HEK293 (cell line): Measurements from ENCODE around the gene ADA.

Experiments used
- EGR2 ChIP-seq: fragments of 450-650 bp; formaldehyde crosslinking; IDR thresholded peaks from 2 replicates; pipeline ENCODE4 v1.5.1; 2016; ENCODE audit warnings: low read depth, missing biosample characterization, missing genetic modification characterization
- IKZF3 ChIP-seq: fragments of 450-650 bp; IDR thresholded peaks from 2 replicates; pipeline ENCODE4 v1.5.0; 2018; ENCODE audit warnings: missing biosample characterization, mild to moderate bottlenecking, missing genetic modification characterization, moderate library complexity
- MYNN ChIP-seq: fragments of 450-650 bp; formaldehyde crosslinking; IDR thresholded peaks from 2 replicates; pipeline ENCODE4 v1.5.1; 2016; ENCODE audit warnings: missing biosample characterization, missing genetic modification characterization, borderline replicate concordance
- SCRT1 ChIP-seq: fragments of 450-650 bp; formaldehyde crosslinking; IDR thresholded peaks from 2 replicates; pipeline ENCODE4 v1.5.1; 2016; ENCODE audit warnings: missing biosample characterization, missing genetic modification characterization, borderline replicate concordance
- SCRT2 ChIP-seq: fragments of 450-650 bp; formaldehyde crosslinking; IDR thresholded peaks from 2 replicates; pipeline ENCODE4 v1.5.1; 2016; ENCODE audit warnings: missing biosample characterization, missing genetic modification characterization
- SP3 ChIP-seq: fragments of 450-650 bp; formaldehyde crosslinking; IDR thresholded peaks from 2 replicates; pipeline ENCODE4 v1.5.1; 2016; ENCODE audit warnings: missing biosample characterization, missing genetic modification characterization
- YY1 ChIP-seq: fragments of 450-650 bp; formaldehyde crosslinking; IDR thresholded peaks from 2 replicates; pipeline ENCODE4 v1.5.1; 2018; ENCODE audit warnings: missing biosample characterization, missing genetic modification characterization
- ZEB2 ChIP-seq: fragments of 450-650 bp; formaldehyde crosslinking; IDR thresholded peaks from 2 replicates; pipeline ENCODE4 v1.5.1; 2016; ENCODE audit warnings: missing biosample characterization, missing genetic modification characterization
- ZFP3 ChIP-seq: fragments of 450-650 bp; formaldehyde crosslinking; IDR thresholded peaks from 2 replicates; pipeline ENCODE4 v1.5.1; 2016; ENCODE audit warnings: low read depth, missing biosample characterization, missing genetic modification characterization
- ZIC2 ChIP-seq: fragments of 450-650 bp; formaldehyde crosslinking; IDR thresholded peaks from 2 replicates; pipeline ENCODE4 v1.5.1; 2016; ENCODE audit warnings: missing biosample characterization, missing genetic modification characterization
- ZNF112 ChIP-seq: fragments of 450-650 bp; formaldehyde crosslinking; IDR thresholded peaks from 2 replicates; pipeline ENCODE4 v1.5.0; 2017; ENCODE audit warnings: missing biosample characterization, missing genetic modification characterization
- ZNF19 ChIP-seq: fragments of 450-650 bp; formaldehyde crosslinking; IDR thresholded peaks from 2 replicates; pipeline ENCODE4; 2016; ENCODE audit warnings: missing biosample characterization, missing genetic modification characterization, low read depth
- ZNF214 ChIP-seq: fragments of 450-650 bp; formaldehyde crosslinking; IDR thresholded peaks from 2 replicates; pipeline ENCODE4 v1.5.1; 2017; ENCODE audit warnings: missing biosample characterization, mild to moderate bottlenecking, missing genetic modification characterization, borderline replicate concordance
- ZNF248 ChIP-seq: fragments of 450-650 bp; formaldehyde crosslinking; IDR thresholded peaks from 2 replicates; pipeline ENCODE4 v1.5.1; 2017; ENCODE audit warnings: missing biosample characterization, missing genetic modification characterization
- ZNF404 ChIP-seq: fragments of 450-650 bp; formaldehyde crosslinking; IDR thresholded peaks from 2 replicates; pipeline ENCODE4 v1.5.1; 2017; ENCODE audit warnings: missing biosample characterization, missing genetic modification characterization
- ZNF561 ChIP-seq: fragments of 450-650 bp; IDR thresholded peaks from 2 replicates; pipeline ENCODE4 v1.5.1; 2018; ENCODE audit warnings: missing biosample characterization, missing genetic modification characterization, borderline replicate concordance
- ZNF654 ChIP-seq: fragments of 450-650 bp; formaldehyde crosslinking; IDR thresholded peaks from 2 replicates; pipeline ENCODE4 v1.5.1; 2016; ENCODE audit warnings: low read depth, missing biosample characterization, missing genetic modification characterization
- ZNF670 ChIP-seq: fragments of 450-650 bp; formaldehyde crosslinking; IDR thresholded peaks from 2 replicates; pipeline ENCODE4 v1.5.1; 2016; ENCODE audit warnings: missing biosample characterization, missing genetic modification characterization, low read depth
- ZNF777 ChIP-seq: fragments of 450-650 bp; formaldehyde crosslinking; IDR thresholded peaks from 2 replicates; pipeline ENCODE4 v1.5.1; 2017; ENCODE audit warnings: missing biosample characterization, missing genetic modification characterization, borderline replicate concordance
- ZNF791 ChIP-seq: fragments of 450-650 bp; formaldehyde crosslinking; IDR thresholded peaks from 2 replicates; pipeline ENCODE4 v1.5.1; 2016; ENCODE audit warnings: missing biosample characterization, missing genetic modification characterization
- TF ChIP-seq, protein P1 (sequence below): fragments of 450-650 bp; formaldehyde crosslinking; IDR thresholded peaks from 2 replicates; pipeline ENCODE4 v1.5.1; 2016; ENCODE audit warnings: missing biosample characterization, missing genetic modification characterization
- TF ChIP-seq, protein P2 (sequence below): fragments of 450-650 bp; formaldehyde crosslinking; IDR thresholded peaks from 2 replicates; pipeline ENCODE4; 2016; ENCODE audit warnings: missing biosample characterization, missing genetic modification characterization
- TF ChIP-seq, protein P3 (sequence below): fragments of 450-650 bp; formaldehyde crosslinking; IDR thresholded peaks from 2 replicates; pipeline ENCODE4 v1.5.1; 2017; ENCODE audit warnings: missing biosample characterization, missing genetic modification characterization
- TF ChIP-seq, protein P4 (sequence below): fragments of 450-650 bp; formaldehyde crosslinking; conservative IDR thresholded peaks from 2 replicates; pipeline ENCODE4 v1.5.1; 2016; ENCODE audit warnings: low read depth, missing biosample characterization, missing genetic modification characterization
- TF ChIP-seq, protein P5 (sequence below): fragments of 450-650 bp; formaldehyde crosslinking; IDR thresholded peaks from 2 replicates; pipeline ENCODE4 v1.5.1; 2016; ENCODE audit warnings: missing biosample characterization, missing genetic modification characterization
- TF ChIP-seq, protein P6 (sequence below): fragments of 450-650 bp; formaldehyde crosslinking; IDR thresholded peaks from 2 replicates; pipeline ENCODE4 v1.5.1; 2016; ENCODE audit warnings: missing biosample characterization, missing genetic modification characterization

The ADA gene

DNA sequence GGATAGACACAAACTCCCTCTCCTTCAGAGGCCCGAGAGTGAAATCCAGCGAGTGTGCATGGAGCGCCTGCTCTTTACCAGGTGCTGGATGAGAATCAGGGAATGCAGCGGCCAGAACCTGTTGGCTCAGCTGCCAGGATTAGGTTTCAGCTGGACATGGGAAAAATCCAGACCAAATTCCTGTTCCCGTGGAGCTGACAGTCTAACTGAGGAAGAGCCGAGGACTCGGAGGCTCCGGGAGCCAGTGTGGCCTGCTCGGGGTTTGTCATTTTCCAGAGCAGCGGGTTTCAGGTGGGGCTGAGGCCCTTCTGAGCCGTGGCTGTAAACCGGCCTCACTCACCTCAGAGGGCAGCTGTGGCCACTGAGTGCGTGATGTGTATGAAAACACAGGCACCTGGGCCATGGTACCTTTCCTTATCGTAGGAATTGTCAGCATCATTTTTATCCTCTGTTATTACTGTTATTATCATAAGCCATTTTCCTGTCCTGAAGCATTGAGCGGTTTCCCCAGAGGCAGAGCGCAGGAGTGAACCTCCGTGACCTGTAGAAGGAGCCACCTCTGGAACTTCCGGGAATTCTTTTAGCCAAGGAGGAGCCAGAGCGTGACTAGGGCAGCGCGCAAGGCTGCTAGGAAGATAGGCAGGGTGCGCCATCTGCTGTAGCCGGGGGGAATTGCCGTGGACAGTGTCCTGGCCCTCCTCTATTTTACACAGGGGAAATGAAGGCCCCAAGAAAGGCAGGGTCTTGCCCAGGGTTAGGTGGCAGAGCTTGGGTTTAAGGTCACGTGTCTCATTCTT lies 41.8 kb downstream of the ADA start (continued):
- no peak for TF ChIP-seq ZNF670 (tag by site-specific recombination)
- TF ChIP-seq YY1 (tag by site-specific recombination) = no peak
- peak; percentile 86 for TF ChIP-seq IKZF3 (tag by site-specific recombination)
- peak; percentile 81 for TF ChIP-seq ZNF561 (tag by site-specific recombination)
- TF ChIP-seq SCRT1 (tag by site-specific recombination) = peak; percentile 41; the same call in 1 of the 2 replicates
- no peak for TF ChIP-seq ZNF112 (tag by site-specific recombination)
- TF ChIP-seq SCRT2 (tag by site-specific recombination) = peak; percentile 82
- no peak for TF ChIP-seq ZFP3 (tag by site-specific recombination)
- TF ChIP-seq SP3 (tag by site-specific recombination) = 0 out of 2 replicates have a peak, but pooled peaks have one; percentile 21
- TF ChIP-seq, protein P1, sequence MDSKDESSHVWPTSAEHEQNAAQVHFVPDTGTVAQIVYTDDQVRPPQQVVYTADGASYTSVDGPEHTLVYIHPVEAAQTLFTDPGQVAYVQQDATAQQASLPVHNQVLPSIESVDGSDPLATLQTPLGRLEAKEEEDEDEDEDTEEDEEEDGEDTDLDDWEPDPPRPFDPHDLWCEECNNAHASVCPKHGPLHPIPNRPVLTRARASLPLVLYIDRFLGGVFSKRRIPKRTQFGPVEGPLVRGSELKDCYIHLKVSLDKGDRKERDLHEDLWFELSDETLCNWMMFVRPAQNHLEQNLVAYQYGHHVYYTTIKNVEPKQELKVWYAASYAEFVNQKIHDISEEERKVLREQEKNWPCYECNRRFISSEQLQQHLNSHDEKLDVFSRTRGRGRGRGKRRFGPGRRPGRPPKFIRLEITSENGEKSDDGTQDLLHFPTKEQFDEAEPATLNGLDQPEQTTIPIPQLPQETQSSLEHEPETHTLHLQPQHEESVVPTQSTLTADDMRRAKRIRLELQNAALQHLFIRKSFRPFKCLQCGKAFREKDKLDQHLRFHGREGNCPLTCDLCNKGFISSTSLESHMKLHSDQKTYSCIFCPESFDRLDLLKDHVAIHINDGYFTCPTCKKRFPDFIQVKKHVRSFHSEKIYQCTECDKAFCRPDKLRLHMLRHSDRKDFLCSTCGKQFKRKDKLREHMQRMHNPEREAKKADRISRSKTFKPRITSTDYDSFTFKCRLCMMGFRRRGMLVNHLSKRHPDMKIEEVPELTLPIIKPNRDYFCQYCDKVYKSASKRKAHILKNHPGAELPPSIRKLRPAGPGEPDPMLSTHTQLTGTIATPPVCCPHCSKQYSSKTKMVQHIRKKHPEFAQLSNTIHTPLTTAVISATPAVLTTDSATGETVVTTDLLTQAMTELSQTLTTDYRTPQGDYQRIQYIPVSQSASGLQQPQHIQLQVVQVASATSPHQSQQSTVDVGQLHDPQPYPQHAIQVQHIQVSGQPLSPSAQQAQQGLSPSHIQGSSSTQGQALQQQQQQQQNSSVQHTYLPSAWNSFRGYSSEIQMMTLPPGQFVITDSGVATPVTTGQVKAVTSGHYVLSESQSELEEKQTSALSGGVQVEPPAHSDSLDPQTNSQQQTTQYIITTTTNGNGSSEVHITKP (tag by site-specific recombination) = no peak
- TF ChIP-seq ZEB2 (tag by site-specific recombination) = peak; percentile 48
- TF ChIP-seq ZNF214 = no peak
- TF ChIP-seq MYNN (tag by site-specific recombination) = no peak
- TF ChIP-seq ZNF777 (tag by site-specific recombination) = no peak
- TF ChIP-seq ZNF791 (tag by site-specific recombination) = no peak
- TF ChIP-seq, protein P2, sequence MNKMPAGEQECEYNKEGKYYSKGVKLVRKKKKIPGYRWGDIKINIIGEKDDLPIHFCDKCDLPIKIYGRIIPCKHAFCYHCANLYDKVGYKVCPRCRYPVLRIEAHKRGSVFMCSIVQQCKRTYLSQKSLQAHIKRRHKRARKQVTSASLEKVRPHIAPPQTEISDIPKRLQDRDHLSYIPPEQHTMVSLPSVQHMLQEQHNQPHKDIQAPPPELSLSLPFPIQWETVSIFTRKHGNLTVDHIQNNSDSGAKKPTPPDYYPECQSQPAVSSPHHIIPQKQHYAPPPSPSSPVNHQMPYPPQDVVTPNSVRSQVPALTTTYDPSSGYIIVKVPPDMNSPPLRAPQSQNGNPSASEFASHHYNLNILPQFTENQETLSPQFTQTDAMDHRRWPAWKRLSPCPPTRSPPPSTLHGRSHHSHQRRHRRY (tag by site-specific recombination) = no peak
- no peak for TF ChIP-seq ZIC2 (tag by site-specific recombination)
- TF ChIP-seq, protein P3, sequence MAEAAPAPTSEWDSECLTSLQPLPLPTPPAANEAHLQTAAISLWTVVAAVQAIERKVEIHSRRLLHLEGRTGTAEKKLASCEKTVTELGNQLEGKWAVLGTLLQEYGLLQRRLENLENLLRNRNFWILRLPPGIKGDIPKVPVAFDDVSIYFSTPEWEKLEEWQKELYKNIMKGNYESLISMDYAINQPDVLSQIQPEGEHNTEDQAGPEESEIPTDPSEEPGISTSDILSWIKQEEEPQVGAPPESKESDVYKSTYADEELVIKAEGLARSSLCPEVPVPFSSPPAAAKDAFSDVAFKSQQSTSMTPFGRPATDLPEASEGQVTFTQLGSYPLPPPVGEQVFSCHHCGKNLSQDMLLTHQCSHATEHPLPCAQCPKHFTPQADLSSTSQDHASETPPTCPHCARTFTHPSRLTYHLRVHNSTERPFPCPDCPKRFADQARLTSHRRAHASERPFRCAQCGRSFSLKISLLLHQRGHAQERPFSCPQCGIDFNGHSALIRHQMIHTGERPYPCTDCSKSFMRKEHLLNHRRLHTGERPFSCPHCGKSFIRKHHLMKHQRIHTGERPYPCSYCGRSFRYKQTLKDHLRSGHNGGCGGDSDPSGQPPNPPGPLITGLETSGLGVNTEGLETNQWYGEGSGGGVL (tag by site-specific recombination) = no peak
- TF ChIP-seq ZNF404 (tag by site-specific recombination) = no peak
- TF ChIP-seq ZNF654 (tag by site-specific recombination) = peak; percentile 93
- TF ChIP-seq, protein P4, sequence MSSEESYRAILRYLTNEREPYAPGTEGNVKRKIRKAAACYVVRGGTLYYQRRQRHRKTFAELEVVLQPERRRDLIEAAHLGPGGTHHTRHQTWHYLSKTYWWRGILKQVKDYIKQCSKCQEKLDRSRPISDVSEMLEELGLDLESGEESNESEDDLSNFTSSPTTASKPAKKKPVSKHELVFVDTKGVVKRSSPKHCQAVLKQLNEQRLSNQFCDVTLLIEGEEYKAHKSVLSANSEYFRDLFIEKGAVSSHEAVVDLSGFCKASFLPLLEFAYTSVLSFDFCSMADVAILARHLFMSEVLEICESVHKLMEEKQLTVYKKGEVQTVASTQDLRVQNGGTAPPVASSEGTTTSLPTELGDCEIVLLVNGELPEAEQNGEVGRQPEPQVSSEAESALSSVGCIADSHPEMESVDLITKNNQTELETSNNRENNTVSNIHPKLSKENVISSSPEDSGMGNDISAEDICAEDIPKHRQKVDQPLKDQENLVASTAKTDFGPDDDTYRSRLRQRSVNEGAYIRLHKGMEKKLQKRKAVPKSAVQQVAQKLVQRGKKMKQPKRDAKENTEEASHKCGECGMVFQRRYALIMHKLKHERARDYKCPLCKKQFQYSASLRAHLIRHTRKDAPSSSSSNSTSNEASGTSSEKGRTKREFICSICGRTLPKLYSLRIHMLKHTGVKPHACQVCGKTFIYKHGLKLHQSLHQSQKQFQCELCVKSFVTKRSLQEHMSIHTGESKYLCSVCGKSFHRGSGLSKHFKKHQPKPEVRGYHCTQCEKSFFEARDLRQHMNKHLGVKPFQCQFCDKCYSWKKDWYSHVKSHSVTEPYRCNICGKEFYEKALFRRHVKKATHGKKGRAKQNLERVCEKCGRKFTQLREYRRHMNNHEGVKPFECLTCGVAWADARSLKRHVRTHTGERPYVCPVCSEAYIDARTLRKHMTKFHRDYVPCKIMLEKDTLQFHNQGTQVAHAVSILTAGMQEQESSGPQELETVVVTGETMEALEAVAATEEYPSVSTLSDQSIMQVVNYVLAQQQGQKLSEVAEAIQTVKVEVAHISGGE = 0 out of 2 replicates have a peak, but pooled peaks have one; percentile 22
- TF ChIP-seq, protein P5, sequence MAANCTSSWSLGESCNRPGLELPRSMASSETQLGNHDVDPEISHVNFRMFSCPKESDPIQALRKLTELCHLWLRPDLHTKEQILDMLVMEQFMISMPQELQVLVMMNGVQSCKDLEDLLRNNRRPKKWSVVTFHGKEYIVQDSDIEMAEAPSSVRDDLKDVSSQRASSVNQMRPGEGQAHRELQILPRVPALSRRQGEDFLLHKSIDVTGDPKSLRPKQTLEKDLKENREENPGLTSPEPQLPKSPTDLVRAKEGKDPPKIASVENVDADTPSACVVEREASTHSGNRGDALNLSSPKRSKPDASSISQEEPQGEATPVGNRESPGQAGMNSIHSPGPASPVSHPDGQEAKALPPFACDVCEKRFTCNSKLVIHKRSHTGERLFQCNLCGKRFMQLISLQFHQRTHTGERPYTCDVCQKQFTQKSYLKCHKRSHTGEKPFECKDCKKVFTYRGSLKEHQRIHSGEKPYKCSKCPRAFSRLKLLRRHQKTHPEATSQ (tag by site-specific recombination) = no peak
- TF ChIP-seq ZNF19 (tag by site-specific recombination) = no peak
- TF ChIP-seq, protein P6, sequence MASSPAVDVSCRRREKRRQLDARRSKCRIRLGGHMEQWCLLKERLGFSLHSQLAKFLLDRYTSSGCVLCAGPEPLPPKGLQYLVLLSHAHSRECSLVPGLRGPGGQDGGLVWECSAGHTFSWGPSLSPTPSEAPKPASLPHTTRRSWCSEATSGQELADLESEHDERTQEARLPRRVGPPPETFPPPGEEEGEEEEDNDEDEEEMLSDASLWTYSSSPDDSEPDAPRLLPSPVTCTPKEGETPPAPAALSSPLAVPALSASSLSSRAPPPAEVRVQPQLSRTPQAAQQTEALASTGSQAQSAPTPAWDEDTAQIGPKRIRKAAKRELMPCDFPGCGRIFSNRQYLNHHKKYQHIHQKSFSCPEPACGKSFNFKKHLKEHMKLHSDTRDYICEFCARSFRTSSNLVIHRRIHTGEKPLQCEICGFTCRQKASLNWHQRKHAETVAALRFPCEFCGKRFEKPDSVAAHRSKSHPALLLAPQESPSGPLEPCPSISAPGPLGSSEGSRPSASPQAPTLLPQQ = 0 out of 2 replicates have a peak, but pooled peaks have one; percentile 28
- no peak for TF ChIP-seq EGR2 (tag by site-specific recombination)
- no peak for TF ChIP-seq ZNF248 (tag by site-specific recombination)
